DND-41 (cell line): Measurements from ENCODE around the gene TET3.

Experiments
- ATAC-seq: fragments of 200-7000 bp; cut with Tn5 transposase; 3 replicates; pipeline ENCODE4 v1.9.1; 2021; ENCODE audit warnings: low read depth; ENCODE audit not compliant: insufficient read depth
- DNase-seq: peaks from one replicate; pipeline ENCODE4 v3.0.0-alpha.2; 2020
- H2AFZ ChIP-seq: 2 replicates; pipeline ENCODE4 v1.6.0; 2012; ENCODE audit warnings: low read depth, low read length
- H3K27ac ChIP-seq: 2 replicates; pipeline ENCODE4 v1.5.1; 2012; ENCODE audit warnings: low read length, inconsistent platforms
- H3K27me3 ChIP-seq: fragments of 200-600 bp; sonication (generic); 2 replicates; pipeline ENCODE4 v1.6.0; 2012; ENCODE audit warnings: low read length, mild to moderate bottlenecking, inconsistent platforms; ENCODE audit not compliant: insufficient read depth, poor library complexity
- H3K36me3 ChIP-seq: 2 replicates; pipeline ENCODE4 v1.5.1; 2012; ENCODE audit warnings: low read length, inconsistent platforms; ENCODE audit not compliant: insufficient read depth
- H3K4me1 ChIP-seq: 2 replicates; pipeline ENCODE4 v1.5.1; 2012; ENCODE audit warnings: mild to moderate bottlenecking, low read length; ENCODE audit not compliant: insufficient read depth
- H3K4me2 ChIP-seq: 2 replicates; pipeline ENCODE4 v1.6.0; 2012; ENCODE audit warnings: mild to moderate bottlenecking, moderate library complexity, low read length, inconsistent platforms; ENCODE audit not compliant: insufficient read depth
- H3K4me3 ChIP-seq, 2 experiments: fragments of 200-600 bp in 1 of 2; shearing (Covaris generic) in 1 of 2; 2 replicates each; pipeline ENCODE4 v1.5.1; 2012 to 2016; ENCODE audit warnings: inconsistent platforms in 2 of 2, low read length in 2 of 2, mild to moderate bottlenecking in 2 of 2, low read depth in 1 of 2, moderate library complexity in 1 of 2
- H3K79me2 ChIP-seq: 2 replicates; pipeline ENCODE4 v1.6.0; 2012; ENCODE audit warnings: low read length, inconsistent platforms; ENCODE audit not compliant: insufficient read depth
- H3K9ac ChIP-seq: 2 replicates; pipeline ENCODE4 v1.6.0; 2012; ENCODE audit warnings: low read depth, mild to moderate bottlenecking, inconsistent platforms, low read length, moderate library complexity
- H3K9me3 ChIP-seq: 2 replicates; pipeline ENCODE4 v1.5.1; 2012; ENCODE audit warnings: low read length, moderate library complexity, mild to moderate bottlenecking, inconsistent platforms; ENCODE audit not compliant: insufficient read depth, severe bottlenecking
- H4K20me1 ChIP-seq: 2 replicates; pipeline ENCODE4 v1.6.0; 2012; ENCODE audit warnings: low read length; ENCODE audit not compliant: insufficient read depth
- CTCF ChIP-seq: IDR thresholded peaks from 2 replicates; pipeline ENCODE4 v1.5.1; 2012; ENCODE audit warnings: borderline replicate concordance, low read length, moderate library complexity, mild to moderate bottlenecking; ENCODE audit not compliant: poor library complexity, severe bottlenecking; ENCODE audit errors: extremely low read depth
- EZH2 ChIP-seq: IDR thresholded peaks from 3 replicates; pipeline ENCODE4 v1.6.1; 2012; ENCODE audit warnings: borderline replicate concordance, low read depth, mild to moderate bottlenecking, moderate library complexity, low read length, inconsistent platforms; ENCODE audit not compliant: severe bottlenecking

TET3 gene

DNA sequence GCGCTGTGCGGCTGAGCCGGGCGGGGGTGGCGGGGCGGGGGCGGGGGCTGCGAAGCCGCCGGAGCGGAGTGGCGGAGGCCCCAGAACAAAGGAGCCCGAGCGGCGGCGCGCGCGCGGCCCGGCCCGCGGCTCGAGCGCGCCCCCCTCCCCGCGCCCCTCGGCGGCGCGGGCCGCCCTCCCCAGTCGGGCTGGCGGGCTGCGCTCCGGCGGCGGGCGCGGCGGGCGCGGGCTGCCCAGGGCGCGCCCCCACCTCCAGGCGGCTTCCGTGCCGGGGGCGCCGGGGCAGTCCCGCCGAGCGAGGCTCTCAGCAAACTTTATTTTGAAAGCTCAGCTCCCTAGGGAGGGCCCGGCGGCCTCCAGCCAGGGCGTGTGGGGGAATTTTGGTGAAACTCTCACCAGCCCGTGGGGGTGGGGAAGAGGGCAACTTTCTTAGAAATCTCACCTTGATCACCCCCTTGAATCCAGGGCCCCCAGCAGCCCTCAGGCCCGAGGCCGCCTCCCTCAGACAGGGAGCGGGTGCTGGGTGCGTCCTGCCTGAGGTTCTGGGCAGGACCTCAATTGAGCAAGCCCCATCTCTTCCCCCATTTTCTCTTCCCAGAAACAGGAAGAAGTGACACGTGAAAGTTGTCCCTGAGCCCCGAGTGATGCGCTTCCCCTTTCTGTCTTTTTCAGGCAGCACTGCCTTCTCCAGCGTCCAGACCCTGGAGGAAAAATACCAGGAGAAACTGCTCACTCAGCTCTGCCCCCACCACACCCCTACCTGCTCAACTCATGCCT is 786 bp downstream of the TET3 start:
- peaks cover 46% of the 10 kb centered on the region for H3K36me3 ChIP-seq
- peaks cover 61% of the 10 kb centered on the region for H3K4me1 ChIP-seq
- peak overlapping the region; percentile 86 for H3K9ac ChIP-seq
- peaks cover 44% of the 10 kb centered on the region; the same call in 1 of the 2 replicates for H4K20me1 ChIP-seq
- H3K79me2 ChIP-seq: peaks cover 52% of the 10 kb centered on the region
- H2AFZ ChIP-seq: peak overlapping the region; percentile 74
- DNase-seq: peak; percentile 66
- H3K27ac ChIP-seq: peak overlapping the region; percentile 79
- TF ChIP-seq EZH2: no peak
- no peaks in the 10 kb centered on the region for H3K9me3 ChIP-seq
- H3K4me2 ChIP-seq: peak overlapping the region; percentile 95
- H3K4me3 ChIP-seq: peak overlapping the region; percentile 49 to 71
- H3K27me3 ChIP-seq: no peaks in the 10 kb centered on the region
- peak; percentile 50 for ATAC-seq

DNA sequence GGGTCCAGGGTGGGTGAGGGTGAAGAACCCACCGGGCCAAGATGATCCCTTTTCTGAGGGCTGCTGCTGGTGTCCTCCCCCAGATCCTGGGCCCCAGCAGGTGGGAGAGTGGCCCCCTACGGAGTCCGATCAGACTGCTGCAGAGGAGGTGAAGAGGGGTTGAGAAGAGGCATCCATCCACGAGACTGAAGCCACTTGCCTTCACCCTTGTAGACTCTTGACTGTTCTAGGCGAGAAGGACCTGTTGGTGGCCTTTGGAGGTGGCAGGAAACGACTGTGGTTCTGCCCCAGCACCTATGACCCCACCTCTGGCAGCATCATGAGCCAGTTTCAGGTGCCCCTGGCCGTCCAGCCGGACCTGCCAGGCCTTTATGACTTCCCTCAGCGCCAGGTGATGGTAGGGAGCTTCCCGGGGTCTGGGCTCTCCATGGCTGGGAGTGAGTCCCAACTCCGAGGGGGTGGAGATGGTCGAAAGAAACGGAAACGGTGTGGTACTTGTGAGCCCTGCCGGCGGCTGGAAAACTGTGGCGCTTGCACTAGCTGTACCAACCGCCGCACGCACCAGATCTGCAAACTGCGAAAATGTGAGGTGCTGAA is 1.5 kb downstream of the TET3 start:
- Histone ChIP-seq H3K4me1 (peaks cover 65% of the 10 kb centered on the region), H3K27ac (peak overlapping the region; percentile 79), H3K4me3 (peak overlapping the region; percentile 49 to 71), H3K4me2 (peak overlapping the region; percentile 95), H2AFZ (peak overlapping the region; percentile 74; the same call in 1 of the 2 replicates), H3K9ac (peak overlapping the region; percentile 86), H3K9me3 (no peaks in the 10 kb centered on the region), H4K20me1 (peaks cover 47% of the 10 kb centered on the region; the same call in 1 of the 2 replicates), H3K36me3 (peaks cover 50% of the 10 kb centered on the region), H3K79me2 (peaks cover 58% of the 10 kb centered on the region), H3K27me3 (no peaks in the 10 kb centered on the region)
- ATAC-seq: 0 out of 3 replicates have a peak, but pooled peaks have one; percentile 4
- TF ChIP-seq CTCF (no peak), EZH2 (no peak)
- no peak for DNase-seq

DNA sequence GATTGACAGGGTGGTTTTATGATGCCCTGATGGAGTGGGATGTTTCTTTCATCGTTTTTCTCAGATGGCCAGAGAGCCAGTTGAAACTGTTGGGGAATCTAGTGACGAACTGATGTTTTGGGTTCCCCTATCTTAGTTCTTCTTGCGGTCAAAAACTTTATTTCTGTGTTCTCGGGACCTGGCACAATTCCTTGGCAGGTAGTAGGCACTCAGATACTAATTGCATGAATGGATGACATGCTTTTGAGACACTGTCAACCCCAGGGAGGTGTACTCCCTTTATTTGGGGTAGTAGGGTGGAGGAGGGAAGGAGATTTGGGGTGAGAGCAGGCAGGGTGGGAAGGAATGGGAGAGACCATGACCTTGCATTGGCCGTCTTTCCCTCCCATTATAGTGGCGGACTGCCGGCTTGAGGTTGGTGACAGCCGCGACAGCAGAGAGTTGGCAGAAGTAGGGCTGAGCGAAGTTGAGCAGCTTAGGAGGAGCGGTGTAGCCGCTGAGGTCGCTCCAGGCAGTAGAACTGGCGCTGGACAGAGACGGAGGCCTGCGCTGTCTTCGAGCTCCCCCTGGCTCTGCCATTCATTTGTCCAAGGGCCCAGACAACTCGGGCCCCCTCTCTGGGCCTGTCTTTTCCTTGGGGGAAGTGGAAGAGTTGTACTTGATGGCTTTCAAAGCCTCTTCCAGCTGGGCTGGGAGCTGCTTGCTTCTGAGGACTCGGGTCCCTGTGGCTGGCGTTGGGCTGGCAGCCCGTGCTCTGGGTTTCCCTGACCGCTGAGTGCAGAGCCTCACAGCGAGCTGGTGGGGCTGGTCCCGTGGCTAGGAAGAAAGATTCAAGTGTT is 2.6 kb downstream of the TET3 start:
- Histone ChIP-seq H3K4me3 (peak overlapping the region; percentile 10 to 71; a peak in 3 of 4 replicates), H3K4me2 (peak overlapping the region; percentile 95), H3K79me2 (peaks cover 70% of the 10 kb centered on the region), H3K9ac (peak overlapping the region; percentile 86), H3K27me3 (no peaks in the 10 kb centered on the region), H3K9me3 (no peaks in the 10 kb centered on the region), H3K36me3 (peaks cover 55% of the 10 kb centered on the region), H3K27ac (peak overlapping the region; percentile 79), H4K20me1 (peaks cover 52% of the 10 kb centered on the region; the same call in 1 of the 2 replicates), H2AFZ (no peak overlapping the region), H3K4me1 (peaks cover 68% of the 10 kb centered on the region)
- ATAC-seq: peak; percentile 32; the same call in 1 of the 3 replicates
- peak; percentile 27 for DNase-seq
- TF ChIP-seq CTCF: no peak
- TF ChIP-seq EZH2: no peak
